Stimulated activated CD8-positive, alpha-beta memory T cell treated with anti-CD3 and anti-CD28 coated beads, Interleukin-7, amount 100 ng/mL, for 48 hours (primary cell): ENCODE measurements around the gene BCAR3.

Source experiments
- DNase-seq, 2 donors: peaks; one replicate each; pipeline ENCODE4 v3.0.0-alpha.2; 2020; ENCODE audit warnings: low read depth in 1 of 2; ENCODE audit errors: extremely low read depth in 1 of 2

BCAR3 gene

DNA sequence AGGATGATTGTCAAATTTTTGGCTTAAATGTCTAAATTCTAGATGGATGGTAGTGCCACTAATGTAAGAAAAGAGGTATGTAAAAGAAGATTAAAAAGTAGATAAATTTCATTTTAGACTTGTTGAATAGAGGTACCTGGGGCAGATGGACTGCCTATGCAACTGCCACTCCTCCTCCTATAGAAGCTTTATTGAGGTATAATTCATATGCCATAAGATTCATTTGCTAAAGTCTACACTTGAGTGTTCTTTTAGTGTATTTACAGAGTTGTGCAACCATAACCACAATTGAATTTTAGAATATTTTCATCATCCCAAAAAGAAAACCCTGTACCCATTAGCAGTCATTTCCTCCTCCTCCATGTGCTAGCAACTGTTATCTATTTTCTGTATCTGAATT lies 163.1 kb downstream of the BCAR3 start:
- DNase-seq: no peak

DNA sequence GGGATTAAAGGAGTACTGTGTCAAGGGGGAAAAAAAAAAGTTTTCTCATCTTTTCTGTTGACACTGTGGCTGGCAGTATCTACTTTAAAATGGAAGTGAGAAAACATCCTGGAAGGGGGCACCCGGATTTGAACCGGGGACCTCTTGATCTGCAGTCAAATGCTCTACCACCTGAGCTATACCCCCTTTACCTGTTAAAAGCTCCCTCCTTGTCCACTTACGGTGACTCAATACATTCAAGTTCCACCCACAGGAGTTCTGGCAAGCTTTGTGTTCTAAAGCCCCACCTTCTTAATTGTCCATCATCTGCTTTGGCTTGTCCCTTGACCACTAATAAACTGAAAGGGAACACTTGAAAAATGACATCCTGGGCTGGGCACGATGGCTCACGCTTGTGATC lies 165.5 kb downstream of the BCAR3 start:
- DNase-seq: no peak
